Fibroblast of the aortic adventitia (primary cell): ENCODE results near the gene CD164. TPM values are rescaled to one million over a fixed set of nuclear protein-coding genes. Genes with fewer than 3 reads are reported as not detected.

Experiments
- DNase-seq: peaks from one replicate; pipeline ENCODE4 v3.0.0-alpha.2; 2010; ENCODE audit warnings: low read depth
- H3K4me3 ChIP-seq: 2 replicates; pipeline ENCODE4 v1.5.1; 2011; ENCODE audit warnings: low read depth, mild to moderate bottlenecking, control low read depth, low read length, moderate library complexity
- CTCF ChIP-seq: IDR thresholded peaks from 2 replicates; pipeline ENCODE4 v1.5.1; 2011; ENCODE audit warnings: mild to moderate bottlenecking, low read length, control low read depth, inconsistent platforms; ENCODE audit not compliant: insufficient read depth
- total RNA-seq: library from RNA; depleted of rRNA; stranded (reverse); fragments of >200 nt; gene quantifications from 2 replicates; pipeline ENCODE4 v1.2.3, GENCODE V29; 2012; ENCODE audit warnings: low replicate concordance

CD164 gene
- total RNA-seq, 1 donor, result 287 TPM

- no peak overlapping the region for H3K4me3 ChIP-seq
- DNase-seq, result no peak
- no peak for TF ChIP-seq CTCF
Measured at GRCh38 chr6:109320072-109320471, 62.2 kb downstream of the CD164 start.

GRCh38 chr6:109318328-109318876 lies 63.9 kb downstream of the CD164 start:
- H3K4me3 ChIP-seq, result no peak overlapping the region
- TF ChIP-seq CTCF, result no peak

GRCh38 chr6:109316909-109317308 lies 65.4 kb downstream of the CD164 start:
- TF ChIP-seq CTCF, result no peak
- no peak overlapping the region for H3K4me3 ChIP-seq
- no peak for DNase-seq

More at GRCh38 chr6:109318328-109318876, 63.9 kb downstream of the CD164 start:
- no peak for DNase-seq

Other genes starting within 250 kb of the CD164 start
- 0.65 and 5.8 TPM in 2 replicates for gene PPIL6, start 58.2 kb upstream of the CD164 start, total RNA-seq
- 7.5 and 14.6 TPM in 2 replicates for gene SMPD2, start 58.3 kb upstream of the CD164 start, total RNA-seq
- gene MICAL1, start 73.3 kb upstream of the CD164 start, total RNA-seq, result 21.7 and 48.1 TPM in 2 replicates
- gene ZBTB24, start 100.8 kb upstream of the CD164 start, total RNA-seq, result 4.3 and 9.8 TPM in 2 replicates